GM21737 (cell line): Measurements from ENCODE around the gene ZNF391.
"Not testable (repeated sequence)": the region's sequence is repeated elsewhere in the genome, so short reads cannot be mapped to it uniquely, and the experiment has no call there.

Experiments used
- ATAC-seq: cut with Tn5 transposase; IDR thresholded peaks from one replicate; pipeline ENCODE4 v1.9.1; 2021; ENCODE audit warnings: mild to moderate bottlenecking, moderate library complexity; ENCODE audit not compliant: unreplicated experiment

ZNF391 gene

GRCh38 chr6:27422651-27423332, 34.2 kb downstream of the ZNF391 start:
- no peak for ATAC-seq

- ATAC-seq, result not testable (repeated sequence)
Observed at GRCh38 chr6:27424851-27425250, 36.3 kb downstream of the ZNF391 start.

- ATAC-seq, result no peak
Observed at GRCh38 chr6:27426045-27426620, 37.6 kb downstream of the ZNF391 start.

- no peak for ATAC-seq
Observed at GRCh38 chr6:27428502-27428901, 39.9 kb downstream of the ZNF391 start.

GRCh38 chr6:27428966-27429365, 40.4 kb downstream of the ZNF391 start:
- ATAC-seq, result no peak

- no peak for ATAC-seq
Observed at GRCh38 chr6:27433714-27434113, 45.2 kb downstream of the ZNF391 start.

GRCh38 chr6:27439371-27439770, 50.8 kb downstream of the ZNF391 start:
- ATAC-seq, result no peak

- no peak for ATAC-seq
Observed at GRCh38 chr6:27441001-27441400, 52.4 kb downstream of the ZNF391 start.

- ATAC-seq, result no peak
Observed at GRCh38 chr6:27442932-27443331, 54.4 kb downstream of the ZNF391 start.

- ATAC-seq, result no peak
Observed at GRCh38 chr6:27448456-27448855, 59.9 kb downstream of the ZNF391 start.

- ATAC-seq, result no peak
Observed at GRCh38 chr6:27451660-27452390, 63.3 kb downstream of the ZNF391 start.

- ATAC-seq, result no peak
Observed at GRCh38 chr6:27452496-27452897, 63.9 kb downstream of the ZNF391 start.
